Neural progenitor cell (in vitro differentiated cells): Measurements from ENCODE around the gene OR6M1. TPM values are rescaled to one million over a fixed set of nuclear protein-coding genes. Genes with fewer than 3 reads are reported as not detected.

ENCODE experiments used
- DNase-seq: peaks from one replicate; pipeline ENCODE4 v3.0.0-alpha.2; 2016; ENCODE audit warnings: low spot score
- H2AFZ ChIP-seq: fragments of 200-600 bp; sonication (generic); replicated peaks from 2 replicates; pipeline ENCODE4 v1.6.1; 2016; ENCODE audit warnings: antibody characterized with exemption
- H3F3A ChIP-seq: fragments of 200-600 bp; sonication (generic); 2 replicates; pipeline ENCODE4 v1.6.1; 2016; ENCODE audit warnings: antibody characterized with exemption, low read depth
- H3K27ac ChIP-seq: fragments of 200-600 bp; sonication (generic); 2 replicates; pipeline ENCODE4 v1.5.1; 2016; ENCODE audit warnings: mild to moderate bottlenecking
- H3K27me3 ChIP-seq: fragments of 200-600 bp; sonication (generic); 2 replicates; pipeline ENCODE4 v1.6.1; 2016; ENCODE audit warnings: mild to moderate bottlenecking, moderate library complexity
- H3K36me3 ChIP-seq: fragments of 200-600 bp; sonication (generic); 2 replicates; pipeline ENCODE4 v1.5.1; 2016
- H3K4me1 ChIP-seq: fragments of 200-600 bp; sonication (generic); 2 replicates; pipeline ENCODE4 v1.6.1; 2016; ENCODE audit warnings: mixed run types
- H3K4me2 ChIP-seq: fragments of 200-600 bp; sonication (generic); 2 replicates; pipeline ENCODE4 v1.6.1; 2016
- H3K4me3 ChIP-seq: fragments of 200-600 bp; sonication (generic); 2 replicates; pipeline ENCODE4 v1.5.1; 2016
- H3K79me2 ChIP-seq: fragments of 200-600 bp; sonication (generic); 2 replicates; pipeline ENCODE4 v1.6.1; 2016; ENCODE audit warnings: low read depth
- H3K9ac ChIP-seq: fragments of 200-600 bp; sonication (generic); 2 replicates; pipeline ENCODE4 v1.6.1; 2016
- H3K9me3 ChIP-seq: fragments of 200-600 bp; sonication (generic); 2 replicates; pipeline ENCODE4 v1.5.1; 2016; ENCODE audit warnings: low read depth
- H4K20me1 ChIP-seq: fragments of 200-600 bp; sonication (generic); 2 replicates; pipeline ENCODE4 v1.6.1; 2016; ENCODE audit warnings: low read depth
- H3K27ac Mint-ChIP-seq: 3 replicates; pipeline ENCODE4 v1.8.0; 2021; ENCODE audit warnings: mixed read lengths
- H3K27me3 Mint-ChIP-seq: 2 replicates; pipeline ENCODE4 v1.8.0; 2022; ENCODE audit warnings: low read depth, mild to moderate bottlenecking, inconsistent platforms, moderate library complexity, mixed read lengths; ENCODE audit not compliant: insufficient read depth
- H3K36me3 Mint-ChIP-seq: 3 replicates; pipeline ENCODE4 v1.8.0; 2021; ENCODE audit warnings: mixed read lengths
- H3K4me1 Mint-ChIP-seq: 3 replicates; pipeline ENCODE4 v1.8.0; 2021; ENCODE audit warnings: mixed read lengths
- H3K4me3 Mint-ChIP-seq: 3 replicates; pipeline ENCODE4 v1.8.0; 2021; ENCODE audit warnings: mild to moderate bottlenecking, moderate library complexity, mixed read lengths
- H3K9me3 Mint-ChIP-seq: 3 replicates; pipeline ENCODE4 v1.8.0; 2020; ENCODE audit warnings: mixed read lengths
- EZH2 ChIP-seq: fragments of 200-600 bp; sonication (generic); IDR thresholded peaks from 2 replicates; pipeline ENCODE4 v1.6.1; 2017; ENCODE audit warnings: antibody characterized with exemption, mild to moderate bottlenecking, moderate library complexity
- EZH2phosphoT487 ChIP-seq: fragments of 200-600 bp; sonication (generic); IDR thresholded peaks from 2 replicates; pipeline ENCODE4 v1.6.1; 2017; ENCODE audit warnings: antibody characterized with exemption
- total RNA-seq: library from RNA; depleted of rRNA; stranded (reverse); fragments of >200 nt; gene quantifications from 2 replicates; pipeline ENCODE4 v1.2.3, GENCODE V29; 2015; ENCODE audit warnings: low replicate concordance
- TF ChIP-seq, protein P1 (sequence below): fragments of 200-600 bp; sonication (generic); IDR thresholded peaks from 2 replicates; pipeline ENCODE4 v1.5.1; 2017; ENCODE audit warnings: antibody characterized with exemption, mild to moderate bottlenecking

Gene OR6M1
- total RNA-seq, 1 donor from 2014 or later: not detected

DNA sequence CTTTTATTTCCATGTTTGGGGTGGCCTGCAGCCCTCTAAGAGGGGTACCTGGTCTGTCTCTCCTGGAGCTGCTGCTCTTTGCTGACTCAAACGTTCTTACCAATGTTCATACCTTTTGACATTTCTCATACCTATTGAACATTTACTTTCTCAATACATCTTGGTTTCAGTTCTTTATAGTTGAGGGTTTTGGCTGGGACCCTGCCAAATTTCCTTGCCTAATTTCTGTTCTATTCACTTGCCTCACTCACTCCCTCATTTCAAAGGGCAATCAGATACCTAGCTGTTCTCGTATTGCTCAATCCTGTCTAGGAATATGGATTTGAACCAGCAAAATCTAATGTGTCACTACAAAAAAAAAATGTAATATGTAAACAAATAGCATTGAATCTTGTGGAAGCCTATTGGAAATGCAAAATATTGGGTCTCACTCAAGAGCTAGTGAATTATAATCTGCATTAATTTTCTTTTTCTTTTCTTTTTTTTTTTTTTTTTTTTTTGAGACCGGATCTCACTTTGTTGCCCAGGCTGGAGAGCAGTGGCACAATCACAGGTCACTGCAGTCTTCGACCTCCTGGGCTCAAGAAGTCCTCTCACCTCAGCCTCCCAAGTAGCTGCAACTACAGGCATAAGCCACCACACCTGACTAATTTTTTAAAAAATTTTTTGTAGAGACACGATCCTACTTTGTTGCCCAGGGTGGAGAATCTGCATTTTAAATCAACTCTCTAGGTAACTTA, 7.5 kb downstream of the OR6M1 start:
- Histone ChIP-seq H3K27me3 (no peaks in the 10 kb centered on the region), H3K79me2 (no peaks in the 10 kb centered on the region), H3K36me3 (no peaks in the 10 kb centered on the region), H3K27ac (no peak overlapping the region), H3K9ac (no peak overlapping the region), H4K20me1 (no peaks in the 10 kb centered on the region), H3K4me1 (no peaks in the 10 kb centered on the region), H3F3A (no peaks in the 10 kb centered on the region), H3K4me3 (no peak overlapping the region), H3K9me3 (no peaks in the 10 kb centered on the region), H3K4me2 (no peak overlapping the region), H2AFZ (no peak overlapping the region)
- no peak for DNase-seq
- TF ChIP-seq, protein P1, sequence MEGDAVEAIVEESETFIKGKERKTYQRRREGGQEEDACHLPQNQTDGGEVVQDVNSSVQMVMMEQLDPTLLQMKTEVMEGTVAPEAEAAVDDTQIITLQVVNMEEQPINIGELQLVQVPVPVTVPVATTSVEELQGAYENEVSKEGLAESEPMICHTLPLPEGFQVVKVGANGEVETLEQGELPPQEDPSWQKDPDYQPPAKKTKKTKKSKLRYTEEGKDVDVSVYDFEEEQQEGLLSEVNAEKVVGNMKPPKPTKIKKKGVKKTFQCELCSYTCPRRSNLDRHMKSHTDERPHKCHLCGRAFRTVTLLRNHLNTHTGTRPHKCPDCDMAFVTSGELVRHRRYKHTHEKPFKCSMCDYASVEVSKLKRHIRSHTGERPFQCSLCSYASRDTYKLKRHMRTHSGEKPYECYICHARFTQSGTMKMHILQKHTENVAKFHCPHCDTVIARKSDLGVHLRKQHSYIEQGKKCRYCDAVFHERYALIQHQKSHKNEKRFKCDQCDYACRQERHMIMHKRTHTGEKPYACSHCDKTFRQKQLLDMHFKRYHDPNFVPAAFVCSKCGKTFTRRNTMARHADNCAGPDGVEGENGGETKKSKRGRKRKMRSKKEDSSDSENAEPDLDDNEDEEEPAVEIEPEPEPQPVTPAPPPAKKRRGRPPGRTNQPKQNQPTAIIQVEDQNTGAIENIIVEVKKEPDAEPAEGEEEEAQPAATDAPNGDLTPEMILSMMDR: no peak
- TF ChIP-seq EZH2 (no peak), EZH2phosphoT487 (no peak)
- H3K9me3 Mint-ChIP-seq: peaks cover 10% of the 10 kb centered on the region
- H3K27ac Mint-ChIP-seq: no peak overlapping the region
- H3K4me3 Mint-ChIP-seq: no peak overlapping the region
- H3K36me3 Mint-ChIP-seq: no peaks in the 10 kb centered on the region
- H3K4me1 Mint-ChIP-seq: peaks cover 9% of the 10 kb centered on the region
- no peaks in the 10 kb centered on the region for H3K27me3 Mint-ChIP-seq

DNA sequence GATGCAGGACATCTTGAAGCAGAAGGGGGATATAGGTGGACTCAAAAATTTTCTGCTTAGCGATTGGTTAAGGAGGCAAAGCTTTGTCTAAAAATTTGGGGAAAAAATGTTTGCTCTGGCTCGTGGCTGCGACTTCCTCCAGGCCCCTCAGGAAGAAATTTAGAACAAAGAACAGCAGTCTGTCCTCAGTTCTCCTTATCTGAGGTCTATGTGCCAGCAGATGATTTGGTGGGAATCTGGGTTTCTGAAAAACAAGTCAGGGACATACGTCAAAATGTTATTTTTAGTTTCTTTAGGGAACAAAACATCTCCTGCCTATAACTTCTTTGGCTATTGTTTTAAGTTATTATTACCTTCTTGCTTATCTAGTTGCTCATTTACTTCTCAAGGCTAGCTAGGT, 8.1 kb downstream of the OR6M1 start:
- TF ChIP-seq EZH2: no peak
- TF ChIP-seq, protein P1: no peak
- no peak for TF ChIP-seq EZH2phosphoT487
- Histone ChIP-seq H2AFZ (peak overlapping the region; percentile 50), H3K36me3 (no peaks in the 10 kb centered on the region), H3K27ac (no peak overlapping the region), H3F3A (no peaks in the 10 kb centered on the region), H3K4me1 (no peaks in the 10 kb centered on the region), H3K4me2 (no peak overlapping the region), H3K9me3 (peaks cover under 1% of the 10 kb centered on the region), H3K4me3 (no peak overlapping the region), H3K9ac (no peak overlapping the region), H3K27me3 (no peaks in the 10 kb centered on the region), H3K79me2 (no peaks in the 10 kb centered on the region), H4K20me1 (no peaks in the 10 kb centered on the region)
- H3K9me3 Mint-ChIP-seq: peaks cover 10% of the 10 kb centered on the region
- H3K4me3 Mint-ChIP-seq: no peak overlapping the region
- H3K4me1 Mint-ChIP-seq: peaks cover 9% of the 10 kb centered on the region
- H3K27ac Mint-ChIP-seq: no peak overlapping the region
- no peaks in the 10 kb centered on the region for H3K36me3 Mint-ChIP-seq
- no peaks in the 10 kb centered on the region for H3K27me3 Mint-ChIP-seq
- no peak for DNase-seq

DNA sequence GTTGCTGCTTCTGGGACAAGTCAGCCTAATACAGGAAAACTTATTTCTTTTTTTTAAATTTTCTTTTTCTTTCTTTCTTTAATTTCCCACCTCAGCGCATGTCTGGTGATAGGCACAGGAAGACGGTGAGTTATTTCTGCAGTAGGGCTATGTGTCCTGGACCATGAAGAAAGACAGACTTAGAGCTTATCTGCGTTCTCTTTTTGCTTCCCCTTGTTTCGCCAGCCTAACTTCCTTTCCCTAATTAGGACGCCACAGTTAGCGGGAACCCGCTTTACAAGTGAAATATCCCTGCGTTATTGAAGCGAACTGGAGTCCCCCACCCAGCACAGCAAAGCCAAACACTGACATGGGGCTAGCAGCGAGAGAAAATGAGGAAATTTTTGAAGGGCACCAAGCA, 8.6 kb downstream of the OR6M1 start:
- no peaks in the 10 kb centered on the region for H4K20me1 ChIP-seq
- DNase-seq: no peak
- H3K79me2 ChIP-seq: no peaks in the 10 kb centered on the region
- H3K4me1 ChIP-seq: no peaks in the 10 kb centered on the region
- no peaks in the 10 kb centered on the region for H3K36me3 ChIP-seq
- no peaks in the 10 kb centered on the region for H3K27me3 ChIP-seq
- no peak overlapping the region for H3K27ac ChIP-seq
- no peak for TF ChIP-seq EZH2
- TF ChIP-seq, protein P1: no peak
- no peak for TF ChIP-seq EZH2phosphoT487
- H3K36me3 Mint-ChIP-seq: no peaks in the 10 kb centered on the region
- H2AFZ ChIP-seq: peak overlapping the region; percentile 50
- H3F3A ChIP-seq: no peaks in the 10 kb centered on the region
- H3K4me3 Mint-ChIP-seq: no peak overlapping the region
- peaks cover 9% of the 10 kb centered on the region for H3K4me1 Mint-ChIP-seq
- H3K27ac Mint-ChIP-seq: no peak overlapping the region
- peaks cover 10% of the 10 kb centered on the region for H3K9me3 Mint-ChIP-seq
- H3K9ac ChIP-seq: no peak overlapping the region
- no peak overlapping the region for H3K4me2 ChIP-seq
- peaks cover 6% of the 10 kb centered on the region for H3K9me3 ChIP-seq
- no peaks in the 10 kb centered on the region for H3K27me3 Mint-ChIP-seq
- H3K4me3 ChIP-seq: no peak overlapping the region
